Endothelial cell of umbilical vein (primary cell): ENCODE measurements around the gene PRMT2.

ENCODE experiments used
- CTCF ChIP-seq, 2 donors: IDR thresholded peaks; 1 replicate in 1 of 2; 2 replicates in 1 of 2; pipeline ENCODE4 v1.5.1; 2011; ENCODE audit warnings: low read length in 2 of 2, mild to moderate bottlenecking in 2 of 2, moderate library complexity in 2 of 2, control low read depth in 1 of 2, inconsistent platforms in 1 of 2, low read depth in 1 of 2; ENCODE audit not compliant: insufficient read depth in 1 of 2; ENCODE audit errors: extremely low read depth in 1 of 2
- JUN ChIP-seq: IDR thresholded peaks from 2 replicates; pipeline ENCODE4 v1.6.1; 2011; ENCODE audit warnings: borderline replicate concordance, low read depth; ENCODE audit not compliant: insufficient read length, insufficient read depth
- POLR2A ChIP-seq: IDR thresholded peaks from 2 replicates; pipeline ENCODE4 v1.6.1; 2012; ENCODE audit warnings: low read depth, mild to moderate bottlenecking, control low read depth, low read length
- POLR2AphosphoS5 ChIP-seq: IDR thresholded peaks from 2 replicates; pipeline ENCODE4 v1.6.1; 2012; ENCODE audit warnings: low read depth, mild to moderate bottlenecking, control low read depth, low read length, moderate library complexity; ENCODE audit not compliant: insufficient read depth
- TF ChIP-seq, protein P1 (sequence below): IDR thresholded peaks from 2 replicates; pipeline ENCODE4 v1.6.1; 2011; ENCODE audit not compliant: insufficient read depth, insufficient read length

GRCh38 chr21:46607636-46608035, 27.8 kb upstream of the PRMT2 start:
- TF ChIP-seq POLR2AphosphoS5 (no peak), CTCF (IDR thresholded peaks at IDR 0.05; ENCODE audit: extremely low read depth in 1 of 2, insufficient read depth in 1 of 2, low read depth in 1 of 2, low read length in 2 of 2) (no peak), POLR2A (no peak), JUN (no peak)
- TF ChIP-seq, protein P1, sequence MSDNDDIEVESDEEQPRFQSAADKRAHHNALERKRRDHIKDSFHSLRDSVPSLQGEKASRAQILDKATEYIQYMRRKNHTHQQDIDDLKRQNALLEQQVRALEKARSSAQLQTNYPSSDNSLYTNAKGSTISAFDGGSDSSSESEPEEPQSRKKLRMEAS: no peak
